Stimulated activated CD4-positive, alpha-beta T cell treated with anti-CD3 and anti-CD28 coated beads, Interleukin-2, amount 100 ng/mL, for 24 hours (primary cell): Measurements from ENCODE around the gene GATAD2B.

ENCODE experiments used
- DNase-seq, 2 donors: peaks; one replicate each; pipeline ENCODE4 v3.0.0-alpha.2; 2020

GATAD2B gene

GRCh38 chr1:153922972-153923925 is at the start of gene GATAD2B:
Gene GATAD2B, minus strand, starts transcription at chr1:153922972. Its CDS starts 94,625 bp downstream, at chr1:153828347.
- peak; percentile 98 to 99 for DNase-seq

DNA sequence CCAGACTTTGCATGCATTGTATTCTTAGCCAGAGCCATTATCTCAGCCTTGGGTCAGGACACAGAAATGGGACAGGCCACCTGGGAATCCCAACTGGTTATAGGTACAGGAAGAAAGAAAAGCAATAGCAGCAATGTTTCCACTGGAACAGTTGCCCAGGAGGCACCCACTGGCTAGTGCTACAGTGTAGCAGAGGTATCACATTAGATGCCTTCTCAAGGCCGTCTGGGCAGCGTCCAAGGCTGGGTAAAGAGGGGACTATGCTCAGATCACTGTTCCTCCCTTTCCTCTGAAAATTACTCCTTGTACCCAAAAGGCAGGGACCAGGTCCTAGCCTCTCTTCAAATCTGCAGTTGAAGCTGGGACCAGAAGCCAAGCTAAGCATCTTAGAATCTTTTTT is 47.6 kb upstream of the GATAD2B start:
- DNase-seq = no peak

DNA sequence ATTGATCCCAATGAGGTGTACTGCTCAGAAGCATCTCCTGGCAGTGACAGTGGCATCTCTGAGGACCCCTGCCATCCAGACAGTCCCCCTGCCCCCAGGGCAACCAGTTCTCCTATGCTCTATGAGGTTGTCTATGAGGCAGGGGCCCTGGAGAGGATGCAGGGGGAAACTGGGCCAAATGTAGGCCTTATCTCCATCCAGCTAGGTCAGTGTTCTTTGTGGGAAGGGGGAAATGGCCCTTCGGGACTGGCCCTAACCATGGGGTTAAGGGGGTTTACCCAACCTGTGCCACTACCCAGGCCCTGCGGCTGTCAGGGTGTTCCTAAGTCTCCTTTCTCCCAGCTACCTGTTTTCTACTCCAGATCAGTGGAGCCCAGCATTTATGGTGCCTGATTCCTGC is 46.2 kb upstream of the GATAD2B start:
- DNase-seq = no peak

GRCh38 chr1:153968408-153968807 is 45.6 kb upstream of the GATAD2B start:
- DNase-seq = no peak

DNA sequence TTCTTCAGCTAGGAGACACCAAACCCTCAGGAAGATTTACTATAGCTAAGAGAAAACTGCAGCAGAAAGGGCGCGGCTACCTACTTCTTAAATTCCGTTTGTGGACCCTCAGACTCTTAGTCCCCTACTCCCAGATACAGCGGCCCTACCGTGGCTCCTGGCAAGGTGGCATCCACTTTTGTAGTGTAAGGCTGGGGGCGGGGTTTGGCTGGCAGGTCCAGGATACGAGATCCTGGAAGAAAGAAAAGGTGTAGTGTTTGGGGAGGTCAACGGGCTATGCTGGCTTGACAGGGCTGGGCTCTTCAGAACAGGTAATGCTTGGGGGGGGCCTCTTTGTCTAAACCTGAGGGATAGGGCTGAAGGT is 45.2 kb upstream of the GATAD2B start:
- DNase-seq = no peak

DNA sequence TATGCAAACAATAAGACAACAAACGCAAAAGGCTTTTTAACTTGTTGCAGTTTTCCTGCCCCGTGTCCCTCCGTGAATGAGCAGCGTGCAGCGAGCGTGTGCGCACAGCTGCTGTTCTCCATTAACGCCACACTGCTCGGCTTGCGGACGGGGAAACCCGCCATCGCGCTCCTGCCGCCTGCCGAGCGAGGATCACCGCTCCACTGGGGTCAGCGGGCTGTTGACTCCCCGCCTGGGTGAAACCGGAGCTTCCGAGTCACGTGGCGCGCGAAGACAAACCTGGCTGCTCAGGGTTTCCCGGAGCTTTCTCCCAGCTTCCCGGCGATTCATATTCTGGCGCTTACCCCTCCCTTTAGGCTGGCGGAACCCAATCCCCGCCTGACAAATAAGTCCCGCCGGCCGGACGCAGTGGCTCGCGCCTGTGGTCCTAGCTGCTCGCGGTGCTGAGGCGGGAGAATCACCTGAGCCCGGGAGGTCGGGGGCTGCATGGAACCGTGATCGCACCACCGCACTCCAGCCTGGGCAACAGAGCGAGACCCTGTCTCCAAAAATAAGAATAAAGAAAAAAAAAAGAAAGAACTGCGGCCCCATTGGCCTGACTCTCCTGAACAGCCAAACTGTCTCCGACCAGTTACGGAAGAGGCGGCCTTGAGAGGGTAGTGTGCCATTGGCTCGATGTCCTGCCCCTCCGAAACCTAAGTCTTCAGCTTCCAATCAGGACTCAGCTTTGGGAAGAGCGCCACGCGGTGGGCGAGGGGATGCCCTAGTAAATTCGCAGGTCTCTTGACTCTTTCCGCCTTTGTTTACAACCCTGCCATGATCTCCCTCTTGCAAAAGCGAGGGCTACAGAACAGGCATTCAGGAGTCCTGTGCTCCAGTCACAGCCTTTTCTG is 44.6 kb upstream of the GATAD2B start, which contains the start of gene CREB3L4:
CREB3L4 (plus strand) TSS at position 796 of the 893 bp plus-strand sequence. CDS start 624 bp downstream, outside the sequence.
- DNase-seq = peak; percentile 82 to 84

DNA sequence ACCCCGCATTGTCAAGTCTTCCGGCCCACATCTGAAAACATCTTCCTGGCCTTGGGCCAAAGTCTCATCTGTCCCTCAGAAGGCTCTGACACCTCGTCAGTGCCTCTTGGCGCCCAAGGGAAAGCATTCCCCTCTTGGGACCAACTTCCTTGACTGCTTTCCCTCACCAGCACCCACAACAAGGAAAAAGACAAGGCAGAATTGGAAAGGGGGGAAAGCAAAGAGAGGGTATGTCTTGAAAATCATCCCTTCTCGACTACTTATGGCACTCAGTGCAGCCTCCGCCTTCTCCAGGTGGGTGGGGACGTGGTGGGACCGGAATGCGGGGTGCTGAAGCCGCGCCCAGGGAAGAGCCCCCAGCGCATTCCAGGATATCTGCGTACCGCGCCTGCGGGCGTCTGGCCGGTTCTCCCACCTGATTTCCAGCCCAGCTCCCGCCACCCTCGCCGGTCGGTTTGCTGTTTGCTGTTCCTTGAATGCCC is 41.1 kb upstream of the GATAD2B start:
- no peak for DNase-seq

GRCh38 chr1:153963030-153963849 is 40.5 kb upstream of the GATAD2B start, which contains the start of gene SLC39A1:
Gene SLC39A1, minus strand, starts transcription at chr1:153963537. Its CDS starts 822 bp downstream, at chr1:153962715.
- peak; percentile 97 to 98 for DNase-seq

- no peak for DNase-seq
Observed at GRCh38 chr1:153962088-153963029, 39.6 kb upstream of the GATAD2B start.

DNA sequence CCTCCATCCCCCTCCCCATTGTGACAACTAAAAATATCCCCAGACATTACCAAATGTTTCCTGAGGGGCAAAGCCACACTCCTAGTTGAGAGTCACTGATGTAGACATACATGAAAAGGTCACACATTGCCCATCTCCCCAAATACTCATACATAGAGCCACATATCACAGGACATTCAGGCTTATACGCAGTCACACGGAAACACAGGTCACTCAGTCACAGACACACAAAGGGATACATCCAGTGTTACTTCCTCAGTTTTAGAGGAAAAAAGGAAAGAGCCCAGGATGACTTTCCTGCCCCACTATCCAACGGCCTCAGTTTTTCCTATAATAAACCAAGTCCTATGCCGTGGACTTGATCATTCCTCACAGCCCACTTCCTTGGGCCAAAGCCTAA is 38.6 kb upstream of the GATAD2B start:
- DNase-seq = no peak

DNA sequence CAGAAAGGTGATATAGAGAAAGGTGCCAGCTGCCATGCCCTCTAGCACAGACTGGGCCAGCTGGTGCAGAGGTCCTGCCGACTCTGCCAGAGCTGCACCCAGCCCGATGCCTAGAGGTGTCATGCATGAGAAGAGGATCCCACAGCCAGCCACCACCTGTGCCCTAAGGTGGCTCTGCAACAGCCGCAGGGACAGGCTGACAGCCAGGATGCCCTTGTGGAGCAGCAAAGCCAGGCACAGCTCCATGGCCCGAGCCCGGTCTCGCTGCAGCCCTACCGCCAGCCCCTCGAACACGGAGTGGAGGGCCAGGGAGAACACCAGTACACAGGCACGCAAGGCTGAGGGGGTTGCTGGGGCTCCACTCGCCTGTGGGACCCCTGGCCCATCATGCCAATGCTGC is 37.4 kb upstream of the GATAD2B start:
- no peak for DNase-seq

GRCh38 chr1:153959454-153959853 is 36.7 kb upstream of the GATAD2B start:
- DNase-seq = no peak

- no peak for DNase-seq
Observed at GRCh38 chr1:153958961-153959260, 36.1 kb upstream of the GATAD2B start.

DNA sequence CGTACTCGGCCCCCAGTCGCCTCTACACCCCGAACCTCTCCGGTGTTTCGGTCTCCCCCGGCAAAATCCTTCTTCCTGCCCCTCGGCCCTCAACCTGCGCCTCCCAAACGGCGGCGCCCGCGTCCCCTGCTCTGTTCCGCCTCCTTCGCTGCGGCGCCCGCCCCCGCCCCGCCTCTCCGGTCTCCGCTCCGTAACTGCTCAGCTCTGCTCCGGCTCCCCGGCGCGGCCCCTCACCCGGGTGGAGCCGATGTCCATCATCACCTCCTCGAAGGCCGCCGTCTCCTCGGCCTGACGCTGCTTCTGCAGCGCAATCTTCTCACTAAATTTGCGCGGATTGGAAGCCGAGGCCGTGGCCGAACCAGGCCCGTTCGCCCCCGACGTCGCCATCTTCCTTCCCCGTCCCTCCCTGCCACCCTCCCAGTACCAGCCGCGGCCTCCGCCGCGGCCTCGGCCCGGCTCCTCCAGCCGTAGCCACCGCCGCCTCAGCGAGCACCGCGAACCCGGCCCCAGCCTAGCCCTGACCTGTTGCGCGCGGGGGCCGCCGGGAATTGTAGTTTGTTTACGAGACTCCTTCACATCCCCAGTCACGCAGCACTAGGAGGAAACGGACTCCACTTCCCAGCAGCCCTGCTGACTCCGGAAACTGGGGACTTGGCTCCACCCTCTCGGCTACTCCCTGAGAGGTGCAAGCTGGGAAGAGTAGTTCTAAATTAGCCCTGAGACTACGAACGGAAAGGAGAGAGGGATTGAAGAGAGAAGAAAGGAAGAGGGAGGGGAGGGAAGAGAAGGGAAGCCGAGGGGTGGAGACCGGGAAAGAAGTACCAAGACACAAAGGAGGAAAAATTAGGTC is 35.6 kb upstream of the GATAD2B start, which contains the start of gene CRTC2:
CRTC2 (minus strand) TSS at position 502 of the 850 bp plus-strand sequence; CDS start at position 387, 115 bp downstream.
- peak; percentile 97 for DNase-seq

GRCh38 chr1:153957744-153958110 is 35.0 kb upstream of the GATAD2B start:
- peak; percentile 45 to 48 for DNase-seq

DNA sequence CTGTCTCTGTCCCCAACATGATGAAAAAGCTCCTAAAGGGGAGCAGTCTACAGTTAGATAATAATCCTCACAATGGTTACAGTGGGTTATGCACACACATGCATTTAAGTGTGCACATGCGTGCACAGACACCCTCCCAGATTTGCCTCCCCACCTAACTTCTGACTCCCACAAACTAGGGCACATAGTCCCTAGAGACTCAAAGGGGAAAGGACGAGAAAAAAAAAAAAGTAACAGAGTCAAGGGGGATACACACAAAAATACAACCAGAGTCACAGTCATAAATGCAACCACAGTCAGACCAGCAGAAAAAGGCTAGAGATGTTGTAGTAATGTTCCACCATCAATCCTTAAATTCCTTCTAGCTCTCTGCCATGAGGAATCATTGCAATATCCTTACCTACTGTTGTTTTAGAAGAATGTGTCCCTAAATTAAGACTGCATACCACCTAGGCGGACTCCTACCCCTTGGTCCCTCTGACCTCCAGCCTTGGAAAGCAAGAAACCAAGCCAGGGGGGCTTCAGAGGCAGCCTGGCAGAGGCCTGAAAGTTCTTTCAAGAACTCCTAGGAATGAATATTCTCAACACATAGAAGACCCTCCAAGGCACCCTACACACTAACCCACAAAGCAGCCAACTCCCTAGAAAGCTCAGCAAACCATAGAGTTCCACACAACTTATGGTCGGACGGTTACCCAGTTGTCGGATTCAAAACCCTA is 34.4 kb upstream of the GATAD2B start:
- DNase-seq = no peak

DNA sequence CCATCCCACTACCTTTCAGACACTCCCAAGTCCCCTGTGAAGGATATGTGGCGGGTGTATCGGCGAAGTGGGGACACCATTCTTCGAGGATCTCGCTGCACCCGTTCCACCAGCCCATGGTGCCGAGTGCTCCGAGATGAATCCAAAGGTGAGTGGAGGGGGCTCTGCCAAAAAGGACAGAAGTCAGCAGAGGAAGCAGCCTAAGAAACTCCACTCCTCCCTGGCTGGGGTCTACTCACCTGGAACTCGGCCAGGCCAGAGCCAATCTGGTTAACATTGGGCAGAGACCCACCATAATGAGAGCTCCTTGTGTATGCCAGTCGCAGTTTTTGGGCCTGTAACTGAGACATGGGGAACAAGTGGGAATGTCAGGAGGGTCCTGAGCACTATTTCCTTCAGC is 32.1 kb upstream of the GATAD2B start:
- no peak for DNase-seq

GRCh38 chr1:153953859-153954365 is 31.1 kb upstream of the GATAD2B start:
- DNase-seq = no peak

DNA sequence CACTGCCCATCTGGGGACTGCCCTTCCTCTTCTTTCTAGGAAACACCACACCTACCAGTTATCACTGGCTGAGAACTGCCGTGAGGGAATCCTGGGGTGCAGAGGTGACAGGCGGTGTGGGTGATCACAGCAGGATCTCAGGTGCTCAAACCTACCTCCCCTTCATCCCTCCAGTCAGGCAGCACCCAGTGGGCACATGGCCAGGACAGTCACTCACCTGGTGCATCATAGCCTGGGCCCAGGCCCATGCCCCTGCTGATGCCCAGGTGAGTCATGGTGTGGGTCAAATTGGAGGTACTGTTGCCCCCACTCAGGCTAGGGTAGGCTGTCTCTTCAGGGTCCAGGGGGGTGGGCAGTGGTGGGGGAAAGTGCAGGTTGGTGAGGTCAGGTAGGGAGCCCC is 29.0 kb upstream of the GATAD2B start:
- no peak for DNase-seq
